Measurements from ENCODE around the gene SRI. TPM values are rescaled to one million over a fixed set of nuclear protein-coding genes. Genes with fewer than 3 reads are reported as not detected.
"Not testable (repeated sequence)": the region's sequence is repeated elsewhere in the genome, so short reads cannot be mapped to it uniquely, and the experiment has no call there.

The SRI gene
- total RNA-seq, 1 donor from 2014 or later: 73.1 TPM

- no peak for ATAC-seq
Measured at GRCh38 chr7:88176190-88176589, 43.6 kb downstream of the SRI start.

DNA sequence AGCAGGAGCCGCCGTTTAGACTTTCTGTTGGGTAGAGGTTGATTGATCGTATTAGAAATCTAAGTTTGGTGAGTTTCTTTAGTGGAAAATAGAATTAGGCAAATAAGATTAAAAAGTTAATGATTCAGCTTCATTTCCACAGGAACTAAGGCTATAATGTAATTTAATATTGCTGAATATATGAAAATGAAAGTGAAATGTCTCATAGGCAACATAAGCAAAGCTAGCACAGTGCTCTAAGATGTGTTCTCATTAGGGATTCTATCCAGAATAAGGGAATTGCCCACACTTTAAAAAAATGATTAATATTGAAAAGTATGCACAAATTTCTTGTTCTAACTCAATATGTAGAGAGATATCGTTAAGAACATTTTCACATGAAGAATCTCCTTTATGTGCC lies 47.0 kb downstream of the SRI start:
- no peak for ATAC-seq

DNA sequence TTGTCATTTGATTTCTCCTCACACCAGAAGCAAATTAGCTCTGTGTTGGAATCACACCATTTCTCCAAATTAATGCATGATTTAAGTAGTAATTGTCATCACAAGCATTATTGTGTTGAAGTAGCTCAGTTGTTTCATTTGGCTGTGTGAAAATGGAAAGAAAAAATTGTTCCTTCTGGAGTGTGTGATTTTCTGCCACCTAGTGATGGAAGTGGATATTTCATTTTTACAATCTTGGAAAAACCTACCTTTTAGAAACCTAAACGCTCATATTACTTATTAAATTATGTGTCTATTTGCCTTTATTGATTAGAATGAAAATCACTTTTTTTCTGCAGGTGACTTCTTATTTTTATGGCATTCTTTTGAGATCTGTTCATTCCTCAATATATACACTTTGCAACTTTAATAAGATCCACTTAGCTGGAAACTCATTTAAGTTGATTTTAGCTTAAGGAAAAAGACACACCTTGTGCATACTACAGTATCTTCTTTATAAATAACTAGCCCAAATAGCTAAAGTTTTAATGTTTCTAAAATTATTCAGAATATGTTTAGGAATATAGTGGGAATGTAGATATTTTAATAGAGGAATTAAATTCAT lies 50.0 kb downstream of the SRI start:
- no peak for ATAC-seq

- ATAC-seq: no peak
Measured at GRCh38 chr7:88167721-88168120, 52.1 kb downstream of the SRI start.

GRCh38 chr7:88167223-88167622 lies 52.6 kb downstream of the SRI start:
- no peak for ATAC-seq

- ATAC-seq: no peak
Measured at GRCh38 chr7:88165697-88166096, 54.1 kb downstream of the SRI start.

GRCh38 chr7:88159741-88160140 lies 60.1 kb downstream of the SRI start:
- ATAC-seq: not testable (repeated sequence)

GRCh38 chr7:88156356-88156755 lies 63.5 kb downstream of the SRI start:
- no peak for ATAC-seq

DNA sequence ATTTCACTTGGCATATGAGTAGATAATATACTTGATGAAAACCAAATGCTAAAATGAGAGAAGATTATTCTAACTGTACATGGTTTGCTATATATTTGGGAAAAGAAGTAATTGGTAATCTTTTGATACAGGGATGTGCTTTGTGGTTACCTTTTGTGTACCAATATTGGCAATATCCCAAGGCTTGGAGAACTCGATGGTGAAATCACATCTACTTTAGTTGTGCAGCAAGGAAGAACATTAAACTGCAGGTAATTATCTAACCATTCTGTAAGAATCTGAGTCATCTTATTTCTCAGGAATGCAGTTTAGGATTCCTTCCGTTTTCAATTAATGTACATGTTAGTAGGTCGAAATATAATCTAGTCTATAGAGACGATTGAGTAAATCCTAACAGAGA lies 64.1 kb downstream of the SRI start:
- no peak for ATAC-seq

Other genes starting within 250 kb of the SRI start
- gene STEAP4, start 86.9 kb upstream of the SRI start, total RNA-seq: 23.6 TPM